GM06990 (cell line): Measurements from ENCODE around the gene NOXA1.

ENCODE experiments used
- DNase-seq: peaks from one replicate; pipeline ENCODE4 v3.0.0-alpha.2; 2011; ENCODE audit not compliant: insufficient read length; ENCODE audit errors: extremely low read depth
- H3K27me3 ChIP-seq: replicated peaks from 2 replicates; pipeline ENCODE4 v1.6.0; 2011; ENCODE audit warnings: low read length; ENCODE audit not compliant: control insufficient read depth, insufficient read depth
- H3K36me3 ChIP-seq: 2 replicates; pipeline ENCODE4 v1.5.1; 2011; ENCODE audit warnings: low read length; ENCODE audit not compliant: control insufficient read depth, insufficient read depth
- H3K4me3 ChIP-seq: replicated peaks from 2 replicates; pipeline ENCODE4 v1.5.1; 2011; ENCODE audit warnings: low read depth, mild to moderate bottlenecking, control low read depth, low read length
- TF ChIP-seq, protein P1 (sequence below): IDR thresholded peaks from 2 replicates; pipeline ENCODE4 v1.5.1; 2011; ENCODE audit warnings: low read length, control low read depth, mild to moderate bottlenecking, inconsistent platforms; ENCODE audit not compliant: insufficient read depth, poor library complexity, severe bottlenecking

NOXA1 gene

GRCh38 chr9:137479892-137480685 is 56.9 kb downstream of the NOXA1 start:
- Histone ChIP-seq H3K4me3 (no peak overlapping the region), H3K36me3 (no peaks in the 10 kb centered on the region), H3K27me3 (no peaks in the 10 kb centered on the region)
- DNase-seq: no peak
- TF ChIP-seq, protein P1, sequence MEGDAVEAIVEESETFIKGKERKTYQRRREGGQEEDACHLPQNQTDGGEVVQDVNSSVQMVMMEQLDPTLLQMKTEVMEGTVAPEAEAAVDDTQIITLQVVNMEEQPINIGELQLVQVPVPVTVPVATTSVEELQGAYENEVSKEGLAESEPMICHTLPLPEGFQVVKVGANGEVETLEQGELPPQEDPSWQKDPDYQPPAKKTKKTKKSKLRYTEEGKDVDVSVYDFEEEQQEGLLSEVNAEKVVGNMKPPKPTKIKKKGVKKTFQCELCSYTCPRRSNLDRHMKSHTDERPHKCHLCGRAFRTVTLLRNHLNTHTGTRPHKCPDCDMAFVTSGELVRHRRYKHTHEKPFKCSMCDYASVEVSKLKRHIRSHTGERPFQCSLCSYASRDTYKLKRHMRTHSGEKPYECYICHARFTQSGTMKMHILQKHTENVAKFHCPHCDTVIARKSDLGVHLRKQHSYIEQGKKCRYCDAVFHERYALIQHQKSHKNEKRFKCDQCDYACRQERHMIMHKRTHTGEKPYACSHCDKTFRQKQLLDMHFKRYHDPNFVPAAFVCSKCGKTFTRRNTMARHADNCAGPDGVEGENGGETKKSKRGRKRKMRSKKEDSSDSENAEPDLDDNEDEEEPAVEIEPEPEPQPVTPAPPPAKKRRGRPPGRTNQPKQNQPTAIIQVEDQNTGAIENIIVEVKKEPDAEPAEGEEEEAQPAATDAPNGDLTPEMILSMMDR: no peak

GRCh38 chr9:137480686-137481683 is 57.8 kb downstream of the NOXA1 start:
- Histone ChIP-seq H3K4me3 (no peak overlapping the region), H3K27me3 (no peaks in the 10 kb centered on the region), H3K36me3 (no peaks in the 10 kb centered on the region)
- TF ChIP-seq, protein P1: no peak
- no peak for DNase-seq

DNA sequence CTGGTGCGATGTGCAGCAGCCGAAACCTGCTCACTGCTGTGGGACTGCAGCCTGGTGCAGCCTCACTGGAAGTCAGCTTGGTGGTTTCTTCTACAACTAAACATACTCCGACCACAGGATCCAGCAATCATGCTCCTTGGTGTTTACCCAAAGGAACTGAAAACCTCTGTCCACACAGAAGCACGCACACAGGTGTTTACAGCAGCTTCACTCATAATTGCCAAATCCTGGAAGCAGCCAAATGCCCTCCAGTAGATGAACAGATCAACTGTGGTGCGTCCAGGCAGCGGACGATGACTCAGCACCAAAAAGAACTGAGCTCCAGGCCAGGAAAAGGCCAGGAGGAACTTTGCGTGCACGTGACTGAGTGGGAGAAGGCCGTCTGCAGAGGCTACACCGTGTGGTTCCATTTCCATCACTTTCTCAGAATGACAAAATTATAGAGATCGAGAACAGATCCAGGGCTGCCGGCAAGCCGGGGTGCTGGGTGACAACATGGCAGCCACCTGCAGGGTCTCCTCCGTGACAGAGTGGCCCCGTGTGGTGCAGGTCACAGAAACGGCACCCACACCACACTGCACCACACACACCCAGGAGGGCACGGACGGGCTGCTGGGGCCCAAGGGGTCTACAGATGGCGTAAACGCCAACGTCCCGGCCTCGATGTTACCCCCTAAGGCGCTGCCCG is 59.0 kb downstream of the NOXA1 start:
- no peaks in the 10 kb centered on the region for H3K36me3 ChIP-seq
- no peak for DNase-seq
- H3K4me3 ChIP-seq: no peak overlapping the region
- H3K27me3 ChIP-seq: no peaks in the 10 kb centered on the region
- TF ChIP-seq, protein P1: no peak
